HepG2 (cell line): ENCODE results near the gene TUBA8. TPM values are rescaled to one million over a fixed set of nuclear protein-coding genes. Genes with fewer than 3 reads are reported as not detected.

Source experiments
- ATAC-seq: fragments of 200-7000 bp; cut with Tn5 transposase; 3 replicates; pipeline ENCODE4 v1.9.1; 2020; ENCODE audit warnings: mild to moderate bottlenecking, moderate library complexity
- BruUV-seq: library from RNA; stranded (reverse); fragments of 400-500 nt; replicated peaks from 2 replicates; lab custom pipeline; 2021; lab: Mats Ljungman, UMichigan
- CTCF ChIA-PET: fragments of 300-600 bp; formaldehyde crosslinking; extraction: SDS; loops from one replicate; lab custom pipeline; 2021; ENCODE audit warnings: low total read pairs, inconsistent platforms, low intra/inter-chr PET ratio; lab: Yijun Ruan, JAX
- POLR2A ChIA-PET: fragments of 350-600 bp; sonication (Branson Sonifier 250); formaldehyde crosslinking; loops from one replicate; lab custom pipeline; 2020; ENCODE audit warnings: antibody characterized with exemption, inconsistent platforms; lab: Yijun Ruan, JAX
- DNase-seq: peaks from one replicate; pipeline ENCODE4 v3.0.0-alpha.2; 2015; ENCODE audit warnings: low spot score
- FAIRE-seq: peaks from 3 replicates; lab custom pipeline; 2011; peaks lifted over from hg19 to GRCh38; lab: Jason Lieb, UNC
- H2AFZ ChIP-seq: one replicate; pipeline ENCODE4 v1.6.1; 2011; ENCODE audit warnings: low read length, inconsistent platforms
- H3K27ac ChIP-seq: fragments of 300-600 bp; 3 replicates; pipeline ENCODE4 v1.8.0; 2011; ENCODE audit warnings: mixed run types, mild to moderate bottlenecking, mixed read lengths, low read length, inconsistent platforms; ENCODE audit not compliant: insufficient read depth; ENCODE audit errors: extremely low read length
- H3K27me3 ChIP-seq, 2 experiments: fragments of 200-600 bp in 1 of 2; 2 replicates in 1 of 2; 3 replicates in 1 of 2; pipeline versions ENCODE4 v1.6.0 to v1.8.0; 2011; ENCODE audit warnings: low read length in 2 of 2, mild to moderate bottlenecking in 2 of 2, moderate library complexity in 2 of 2, inconsistent platforms in 1 of 2; ENCODE audit not compliant: insufficient read depth in 2 of 2, control insufficient read depth in 1 of 2
- H3K36me3 ChIP-seq, 2 experiments: fragments of 200-600 bp in 1 of 2; replicated peaks in 1 of 2; 2 replicates in 1 of 2; 3 replicates in 1 of 2; pipeline versions ENCODE4 v1.5.1 to v1.8.0; 2011; ENCODE audit warnings: low read length in 2 of 2, inconsistent platforms in 1 of 2; ENCODE audit not compliant: insufficient read depth in 2 of 2, control insufficient read depth in 1 of 2
- H3K4me1 ChIP-seq: 2 replicates; pipeline ENCODE4 v1.5.1; 2012; ENCODE audit warnings: low read length, inconsistent platforms; ENCODE audit not compliant: insufficient read depth
- H3K4me2 ChIP-seq: 2 replicates; pipeline ENCODE4 v1.6.0; 2011; ENCODE audit warnings: low read depth, low read length, inconsistent platforms
- H3K4me3 ChIP-seq, 3 experiments: fragments of 200-600 bp in 1 of 3; sonication (generic), shearing (Covaris generic) in 1 of 3; replicated peaks in 1 of 3; 2 replicates each; pipeline ENCODE4 v1.5.1; 2011 to 2016; ENCODE audit warnings: low read length in 3 of 3, inconsistent platforms in 2 of 3, low read depth in 2 of 3, mild to moderate bottlenecking in 2 of 3, control low read depth in 1 of 3, mixed read lengths in 1 of 3; ENCODE audit not compliant: insufficient read depth in 1 of 3
- H3K79me2 ChIP-seq: one replicate; pipeline ENCODE4 v1.6.1; 2011; ENCODE audit warnings: low read length, inconsistent platforms; ENCODE audit not compliant: insufficient read depth
- H3K9ac ChIP-seq: 2 replicates; pipeline ENCODE4 v1.6.0; 2011; ENCODE audit warnings: mild to moderate bottlenecking, low read depth, low read length, inconsistent platforms; ENCODE audit not compliant: insufficient read depth
- H3K9me3 ChIP-seq: 2 replicates; pipeline ENCODE4 v1.5.1; 2012; ENCODE audit warnings: mild to moderate bottlenecking, low read length
- H4K20me1 ChIP-seq: 2 replicates; pipeline ENCODE4 v1.6.0; 2011; ENCODE audit warnings: inconsistent platforms, mild to moderate bottlenecking, low read length, moderate library complexity; ENCODE audit not compliant: insufficient read depth
- ADNP ChIP-seq: sonication (generic); formaldehyde crosslinking; IDR thresholded peaks from 2 replicates; pipeline ENCODE4 v1.4.0; 2020; ENCODE audit warnings: missing genetic modification reagents
- ARID2 ChIP-seq: sonication (generic); formaldehyde crosslinking; IDR thresholded peaks from 2 replicates; pipeline ENCODE4 v1.8.1; 2022; ENCODE audit warnings: mild to moderate bottlenecking, missing genetic modification reagents, borderline replicate concordance
- ARNT2 ChIP-seq: sonication (generic); formaldehyde crosslinking; IDR thresholded peaks from 2 replicates; pipeline ENCODE4 v1.8.0; 2022; ENCODE audit warnings: mild to moderate bottlenecking, low read depth, missing genetic modification reagents, moderate library complexity
- ATF3 ChIP-seq: sonication (generic); formaldehyde crosslinking; IDR thresholded peaks from 2 replicates; pipeline ENCODE4 v1.4.0; 2020; ENCODE audit warnings: missing genetic modification reagents
- CENPX ChIP-seq: sonication (generic); formaldehyde crosslinking; IDR thresholded peaks from 2 replicates; pipeline ENCODE4 v1.9.0; 2021; ENCODE audit warnings: mild to moderate bottlenecking, missing genetic modification reagents, moderate library complexity
- EEA1 ChIP-seq: sonication (generic); formaldehyde crosslinking; IDR thresholded peaks from 2 replicates; pipeline ENCODE4 v1.5.1; 2020; ENCODE audit warnings: mild to moderate bottlenecking, missing genetic modification reagents, borderline replicate concordance
- ELF1 ChIP-seq: sonication (generic); formaldehyde crosslinking; IDR thresholded peaks from 2 replicates; pipeline ENCODE4 v1.4.0; 2020; ENCODE audit warnings: missing genetic modification reagents
- HCFC1 ChIP-seq: fragments of 150-350 bp; IDR thresholded peaks from 2 replicates; pipeline ENCODE4 v1.6.1; 2014; ENCODE audit warnings: low read depth, low read length
- HNRNPL ChIP-seq: fragments of 200-400 bp; formaldehyde crosslinking; IDR thresholded peaks from 2 replicates; pipeline ENCODE4 v1.6.1; 2017; ENCODE audit warnings: mild to moderate bottlenecking, low read depth, low read length
- HOXA7 ChIP-seq: sonication (generic); formaldehyde crosslinking; IDR thresholded peaks from 2 replicates; pipeline ENCODE4 v1.8.1; 2022; ENCODE audit warnings: mild to moderate bottlenecking, missing genetic modification reagents, moderate library complexity
- ONECUT2 ChIP-seq: sonication (generic); formaldehyde crosslinking; IDR thresholded peaks from 2 replicates; pipeline ENCODE4 v1.4.0; 2020; ENCODE audit warnings: missing genetic modification reagents
- PPARG ChIP-seq: conservative IDR thresholded peaks from 2 replicates; pipeline ENCODE4 v1.6.1; 2016; ENCODE audit warnings: missing biosample characterization, missing genetic modification reagents
- RAD21 ChIP-seq: fragments of 450-650 bp; formaldehyde crosslinking; IDR thresholded peaks from 2 replicates; pipeline ENCODE4 v1.5.0; 2020; ENCODE audit warnings: mild to moderate bottlenecking
- SP140L ChIP-seq: sonication (generic); formaldehyde crosslinking; IDR thresholded peaks from 2 replicates; pipeline ENCODE4 v1.4.0; 2020; ENCODE audit warnings: missing genetic modification reagents, borderline replicate concordance
- ZBTB38 ChIP-seq: sonication (generic); formaldehyde crosslinking; IDR thresholded peaks from 2 replicates; pipeline ENCODE4 v1.5.1; 2020; ENCODE audit warnings: mild to moderate bottlenecking, missing genetic modification reagents
- ZNF292 ChIP-seq: sonication (generic); formaldehyde crosslinking; IDR thresholded peaks from 2 replicates; pipeline ENCODE4 v1.8.1; 2022; ENCODE audit warnings: mild to moderate bottlenecking, low read depth, missing genetic modification reagents, borderline replicate concordance
- ZNF557 ChIP-seq: sonication (generic); formaldehyde crosslinking; IDR thresholded peaks from 2 replicates; pipeline ENCODE4 v1.4.0; 2020; ENCODE audit warnings: missing genetic modification reagents
- ZNF572 ChIP-seq: sonication (generic); formaldehyde crosslinking; IDR thresholded peaks from 2 replicates; pipeline ENCODE4 v1.5.1; 2020; ENCODE audit warnings: mild to moderate bottlenecking, missing genetic modification reagents
- ZSCAN29 ChIP-seq: sonication (generic); formaldehyde crosslinking; conservative IDR thresholded peaks from 2 replicates; pipeline ENCODE4 v1.4.0; 2020; ENCODE audit warnings: mild to moderate bottlenecking, missing genetic modification reagents
- ZSCAN31 ChIP-seq: sonication (generic); formaldehyde crosslinking; IDR thresholded peaks from 2 replicates; pipeline ENCODE4 v1.5.0; 2020; ENCODE audit warnings: low read depth, mild to moderate bottlenecking, missing genetic modification reagents
- WGBS: methylation state at CpG from one replicate; pipeline ENCODE4 v1.1.6; 2017; ENCODE audit warnings: low lambda C conversion rate; 5-methylcytosine and 5-hydroxymethylcytosine counted together
- in situ Hi-C: cut with HindIII; loops from 2 replicates; pipeline ENCODE4 v1.10.0; 2017; ENCODE audit warnings: low pct_unique_long_range_greater_than_20kb; ENCODE audit not compliant: extremely low pct_ligation_motif_present
- intact Hi-C: fragments of 100-400 bp; cut with micrococcal nuclease; formaldehyde crosslinking; loops from one replicate; pipeline ENCODE4 v1.10.0; 2022; ENCODE audit not compliant: unreplicated experiment
- polyA plus RNA-seq, 8 experiments: library from polyadenylated mRNA; depleted of rRNA in 3 of 8; stranded (reverse) in 7 of 8; unstranded in 1 of 8; fragments of >200 nt; fragmentation: Illumina TruSeq in 4 of 8; extraction: Trizol in 4 of 8; gene quantifications; 2 replicates each; pipeline versions ENCODE4 v1.2.1 to v1.2.3, GENCODE V29; 2011 to 2016; ENCODE audit warnings: low read depth in 4 of 8, missing spikeins in 1 of 8, mixed read lengths in 1 of 8; ENCODE audit not compliant: insufficient read depth in 1 of 8
- total RNA-seq, 5 experiments: library from RNA; depleted of rRNA; stranded (reverse); fragments of >200 nt; fragmentation: Illumina TruSeq; extraction: Trizol; gene quantifications; 2 replicates each; pipeline ENCODE4 v1.2.3, GENCODE V29; 2016; ENCODE audit warnings: low read depth in 1 of 5
- TF ChIP-seq, protein P1 (sequence below): sonication (generic); formaldehyde crosslinking; conservative IDR thresholded peaks from 2 replicates; pipeline ENCODE4 v1.8.1; 2023; ENCODE audit warnings: missing genetic modification reagents

Gene TUBA8
- total and polyA plus RNA-seq, 2 of the 13 experiments (the other 11 are each of a cell fraction or from before 2014, with no cell fraction given), result 0.35 to 0.69 TPM

DNA sequence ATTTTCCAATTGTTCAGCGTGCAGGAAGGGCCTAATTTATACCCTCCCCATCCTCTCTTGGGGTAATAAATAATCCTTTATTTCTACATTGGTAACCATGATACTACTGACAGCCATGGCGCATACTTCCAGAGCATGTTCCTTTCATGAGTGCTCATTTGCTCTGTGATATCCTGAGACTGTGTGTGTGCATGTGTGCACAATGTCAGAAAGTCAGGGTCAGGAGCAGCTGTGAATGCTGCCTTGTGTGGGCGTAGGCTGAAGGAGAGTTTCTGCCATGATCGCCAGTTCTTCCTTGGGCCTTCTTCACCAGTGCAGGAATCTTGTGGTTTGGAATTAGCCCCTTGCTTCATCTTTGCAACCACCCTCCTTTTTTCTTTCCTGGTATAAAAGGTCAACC lies 10.2 kb downstream of the TUBA8 start (continued):
- TF ChIP-seq ELF1, result no peak
- TF ChIP-seq SP140L (CRISPR knock-in tag), result no peak
- no peak for TF ChIP-seq RAD21 (CRISPR knock-in tag)

DNA sequence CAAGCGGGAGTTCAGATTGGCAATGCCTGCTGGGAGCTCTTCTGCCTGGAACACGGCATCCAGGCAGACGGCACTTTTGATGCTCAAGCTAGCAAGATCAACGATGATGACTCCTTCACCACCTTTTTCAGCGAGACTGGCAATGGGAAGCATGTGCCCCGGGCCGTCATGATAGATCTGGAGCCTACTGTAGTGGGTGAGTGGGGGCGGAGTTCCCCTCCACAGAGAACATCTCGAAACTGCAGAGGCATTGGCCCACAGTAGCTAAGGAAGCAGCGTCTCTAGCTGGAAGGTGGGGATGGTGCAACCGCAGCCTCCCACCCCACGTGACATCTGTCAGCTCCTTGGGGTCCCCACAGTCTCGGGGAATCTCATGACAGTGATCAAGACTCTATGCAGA lies 10.9 kb downstream of the TUBA8 start:
- no peak overlapping the region for H3K4me3 ChIP-seq
- 25% methylated on average over 2 of the region's 13 CpGs for WGBS
- FAIRE-seq, result no peak
- peaks cover 7% of the 10 kb centered on the region for H3K4me1 ChIP-seq
- no peaks in the 10 kb centered on the region for H3K79me2 ChIP-seq
- BruUV-seq, result no TSS peak
- ChIA-PET CTCF (no interaction called here), POLR2A (no interaction called here)
- H3K27me3 ChIP-seq, result 0 out of 5 replicates have a peak, but pooled peaks cover 0 to 2% of the 10 kb centered on the region in 2 experiments
- ATAC-seq, result no peak
- H3K36me3 ChIP-seq, result no peaks in the 10 kb centered on the region
- intact Hi-C loops, result no loop called here
- no peak overlapping the region for H3K27ac ChIP-seq
- H3K9ac ChIP-seq, result no peak overlapping the region
- TF ChIP-seq ONECUT2, result no peak
- TF ChIP-seq ATF3 (CRISPR knock-in tag), result no peak
- TF ChIP-seq ADNP (CRISPR knock-in tag), result no peak
- TF ChIP-seq ARNT2, result no peak
- no peak for TF ChIP-seq CENPX
- no peak for TF ChIP-seq ARID2 (CRISPR knock-in tag)
- no peak for TF ChIP-seq HCFC1
- no peak for TF ChIP-seq ZNF557 (CRISPR knock-in tag)
- TF ChIP-seq, protein P1, sequence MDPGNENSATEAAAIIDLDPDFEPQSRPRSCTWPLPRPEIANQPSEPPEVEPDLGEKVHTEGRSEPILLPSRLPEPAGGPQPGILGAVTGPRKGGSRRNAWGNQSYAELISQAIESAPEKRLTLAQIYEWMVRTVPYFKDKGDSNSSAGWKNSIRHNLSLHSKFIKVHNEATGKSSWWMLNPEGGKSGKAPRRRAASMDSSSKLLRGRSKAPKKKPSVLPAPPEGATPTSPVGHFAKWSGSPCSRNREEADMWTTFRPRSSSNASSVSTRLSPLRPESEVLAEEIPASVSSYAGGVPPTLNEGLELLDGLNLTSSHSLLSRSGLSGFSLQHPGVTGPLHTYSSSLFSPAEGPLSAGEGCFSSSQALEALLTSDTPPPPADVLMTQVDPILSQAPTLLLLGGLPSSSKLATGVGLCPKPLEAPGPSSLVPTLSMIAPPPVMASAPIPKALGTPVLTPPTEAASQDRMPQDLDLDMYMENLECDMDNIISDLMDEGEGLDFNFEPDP (CRISPR knock-in tag), result no peak
- no peak for TF ChIP-seq PPARG (CRISPR knock-in tag)
- TF ChIP-seq HOXA7 (CRISPR knock-in tag), result no peak
- no peak for TF ChIP-seq ZNF292
- no peak for TF ChIP-seq ZSCAN29
- TF ChIP-seq HNRNPL, result no peak
- TF ChIP-seq ZNF572 (CRISPR knock-in tag), result no peak
- TF ChIP-seq EEA1, result no peak
- no peak for TF ChIP-seq ZSCAN31 (CRISPR knock-in tag)
- no peak for TF ChIP-seq ZBTB38 (CRISPR knock-in tag)
- H3K4me2 ChIP-seq, result no peak overlapping the region
- no peaks in the 10 kb centered on the region for H4K20me1 ChIP-seq
- H3K9me3 ChIP-seq, result no peaks in the 10 kb centered on the region
- in situ Hi-C loops, result no loop called here
- H2AFZ ChIP-seq, result no peak overlapping the region
- no peak for DNase-seq
